Measurements from ENCODE around the gene TTC33.
"Not testable (repeated sequence)": the region's sequence is repeated elsewhere in the genome, so short reads cannot be mapped to it uniquely, and the experiment has no call there.

Gene TTC33

DNA sequence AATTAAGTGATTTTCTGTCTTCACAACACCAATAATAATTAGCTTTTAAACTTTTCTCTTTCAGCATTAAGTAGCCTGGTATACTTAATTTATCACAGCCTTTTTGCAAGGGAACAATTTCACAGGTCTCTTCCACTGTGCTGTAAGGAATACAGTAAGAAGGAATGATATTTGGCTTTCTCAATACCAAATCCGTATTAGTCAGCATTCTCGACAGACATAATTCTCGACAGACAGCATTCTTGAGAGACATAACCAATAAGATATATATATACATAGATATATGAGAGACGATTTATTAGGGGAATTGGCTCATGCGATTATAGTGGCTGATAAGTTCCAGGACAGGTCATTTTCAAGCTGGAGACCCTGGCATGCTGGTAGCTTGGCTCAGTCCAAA lies 24.4 kb upstream of the TTC33 start:
- DNase-seq (ENCODE audit: low read depth): no peak

DNA sequence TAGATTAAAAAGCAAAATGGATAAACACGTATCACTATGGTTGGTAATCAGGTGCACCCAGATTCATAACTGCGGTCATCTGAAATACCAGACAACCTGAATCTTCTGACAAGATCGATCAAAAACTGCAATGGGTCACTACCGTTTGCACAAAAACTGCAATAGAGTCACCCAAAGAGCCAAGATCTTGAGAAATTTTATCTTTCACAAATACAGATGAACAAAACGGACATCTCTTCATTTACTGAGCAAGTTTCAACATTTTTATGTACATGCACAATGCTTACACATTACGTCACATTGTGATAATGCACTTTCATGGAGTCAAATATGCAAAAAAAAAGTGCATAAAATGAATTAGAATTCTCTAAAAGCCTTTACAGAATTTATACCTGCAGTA lies 23.8 kb upstream of the TTC33 start:
- DNase-seq (ENCODE audit: low read depth): no peak

DNA sequence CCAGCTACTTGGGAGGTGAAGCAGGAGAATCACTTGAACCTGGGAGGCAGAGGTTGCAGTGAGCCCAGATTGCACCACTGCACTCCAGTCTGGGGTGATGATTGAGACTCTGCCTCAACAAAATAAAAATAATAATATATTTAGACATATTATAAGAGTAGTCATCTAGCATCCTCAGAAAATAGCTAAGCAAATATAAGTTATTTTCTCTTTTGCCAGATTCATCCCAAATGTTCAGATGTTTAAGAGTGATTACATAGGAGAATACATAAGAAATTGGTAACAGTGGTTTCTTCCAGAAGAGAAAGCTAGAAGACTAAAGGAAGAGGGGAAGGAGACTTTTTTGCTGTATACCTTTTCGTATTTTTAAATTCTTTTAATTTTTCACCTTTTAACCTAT lies 22.4 kb upstream of the TTC33 start:
- DNase-seq (ENCODE audit: low read depth): no peak

DNA sequence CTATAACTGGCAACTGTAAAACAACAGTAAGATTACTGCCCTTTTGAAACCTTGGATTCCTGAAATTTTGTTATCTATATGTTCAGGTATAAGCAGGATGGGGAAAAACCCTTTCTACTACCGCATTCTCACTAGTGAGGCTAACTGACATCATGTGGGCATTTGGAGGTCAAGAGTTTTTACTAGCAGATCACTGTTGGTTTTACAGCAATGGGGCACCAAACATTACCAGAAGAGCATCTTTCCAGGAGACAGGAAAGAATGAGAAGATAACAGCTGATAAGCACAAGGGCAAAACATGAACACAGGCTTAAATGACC lies 20.9 kb upstream of the TTC33 start:
- DNase-seq (ENCODE audit: low read depth): no peak

DNA sequence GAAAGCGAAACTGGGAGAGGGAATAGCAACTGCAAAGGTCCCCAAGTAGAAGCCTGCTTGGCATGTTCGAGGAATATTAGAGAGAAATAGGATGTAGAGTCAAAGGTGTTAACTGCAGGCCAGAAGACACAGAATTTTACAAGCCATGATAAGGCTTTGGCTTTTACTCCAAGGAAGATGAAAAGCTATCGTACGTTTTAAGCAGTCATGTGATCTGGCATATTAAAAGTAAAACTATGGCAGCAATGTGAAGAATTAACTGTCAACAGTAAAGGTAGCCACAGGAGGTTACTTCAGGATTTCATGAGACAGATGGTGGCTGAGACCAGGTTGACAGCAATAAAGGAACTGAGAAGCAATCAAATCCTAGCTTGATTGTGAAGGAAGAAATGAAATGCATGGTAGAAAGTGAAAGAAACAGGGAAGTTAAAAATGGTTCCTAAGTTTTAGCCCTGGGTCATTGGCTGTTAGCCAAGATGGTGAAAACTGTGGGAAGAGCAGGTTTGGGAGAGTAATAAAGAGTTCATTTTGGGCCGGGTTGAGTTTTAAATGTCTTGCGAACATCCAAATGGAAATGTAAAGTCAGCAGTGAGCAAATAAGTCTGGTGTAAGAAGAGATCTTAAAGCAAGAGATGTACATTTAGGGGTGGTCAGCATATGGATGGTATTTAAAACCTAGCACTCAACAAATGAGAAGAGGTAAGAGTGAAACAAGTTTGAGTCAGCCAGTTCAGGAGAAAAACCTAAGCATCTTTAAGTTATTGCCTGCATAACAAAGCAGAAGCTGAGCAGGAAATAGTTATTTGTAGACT lies 20.3 kb upstream of the TTC33 start:
- no peak for DNase-seq (ENCODE audit: low read depth)

DNA sequence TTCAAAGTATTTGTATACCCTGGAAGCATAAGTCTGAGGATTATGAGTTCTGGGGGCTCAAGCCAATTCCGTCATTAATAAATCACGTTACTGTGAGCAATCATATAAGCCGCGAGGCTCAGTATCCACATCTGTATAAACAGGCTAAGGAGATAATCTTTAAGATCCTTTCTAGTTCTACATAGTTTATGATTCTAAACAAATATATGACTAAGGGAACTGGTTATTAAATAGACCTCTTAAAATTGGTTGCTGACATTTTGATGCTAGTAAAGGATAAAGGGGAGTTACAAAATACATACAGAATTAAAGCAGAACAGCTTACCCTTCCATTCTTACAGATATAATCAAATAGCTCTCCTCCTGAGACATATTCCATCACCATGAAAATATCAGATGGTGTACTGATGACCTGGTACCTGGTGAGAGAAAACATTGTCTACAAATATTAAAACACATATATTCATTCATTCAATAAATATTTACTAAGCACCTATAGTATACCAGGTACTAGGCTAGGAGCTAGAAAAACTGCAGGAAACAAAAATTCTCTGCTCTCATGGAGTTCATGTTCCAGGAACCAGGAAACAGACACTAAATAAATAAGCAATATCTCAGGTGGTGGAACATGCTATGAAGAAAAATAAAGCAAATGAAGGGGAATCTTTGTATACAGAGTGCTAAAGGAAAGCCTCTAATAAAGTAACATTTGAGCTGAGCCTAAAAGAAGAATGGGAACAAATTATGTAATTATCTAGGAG lies 19.5 kb upstream of the TTC33 start:
- DNase-seq (ENCODE audit: low read depth): no peak

DNA sequence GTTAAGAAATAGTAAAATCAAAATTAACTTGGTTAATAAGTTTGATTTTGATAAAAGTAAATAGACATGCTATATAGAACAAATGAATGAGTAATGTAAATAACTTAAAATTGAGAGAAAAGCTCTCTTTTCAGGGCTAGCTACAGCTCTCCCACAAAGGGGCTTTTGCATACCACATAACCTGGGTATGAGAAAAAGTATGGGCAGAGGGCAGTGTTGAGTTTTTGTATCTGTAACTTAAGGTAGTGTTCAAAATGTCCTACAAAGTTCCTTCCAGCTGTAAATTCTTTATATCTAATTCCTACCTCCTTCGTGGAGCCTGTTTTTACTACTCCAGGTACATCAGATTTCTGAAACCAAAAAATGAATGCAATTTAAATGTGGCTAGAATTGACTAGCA lies 18.9 kb upstream of the TTC33 start:
- DNase-seq (ENCODE audit: low read depth): no peak

DNA sequence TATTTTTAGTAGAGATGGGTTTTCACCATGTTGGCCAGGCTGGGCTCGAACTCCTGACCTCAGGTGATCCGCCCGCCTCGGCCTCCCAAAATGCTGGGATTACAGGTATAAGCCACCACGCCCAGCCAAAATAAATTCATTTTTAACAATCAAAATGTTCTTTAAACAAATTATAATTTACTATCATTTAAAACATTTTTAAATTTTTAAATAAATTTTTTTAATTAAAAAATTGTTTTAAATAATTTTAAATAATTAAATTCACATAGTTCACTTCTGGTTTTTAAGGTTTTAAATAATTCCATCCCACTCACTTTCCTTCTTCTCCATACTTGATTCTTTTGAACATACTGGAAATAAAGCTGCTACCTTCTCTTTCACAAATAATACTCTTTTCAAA lies 15.0 kb upstream of the TTC33 start:
- DNase-seq (ENCODE audit: low read depth): no peak

DNA sequence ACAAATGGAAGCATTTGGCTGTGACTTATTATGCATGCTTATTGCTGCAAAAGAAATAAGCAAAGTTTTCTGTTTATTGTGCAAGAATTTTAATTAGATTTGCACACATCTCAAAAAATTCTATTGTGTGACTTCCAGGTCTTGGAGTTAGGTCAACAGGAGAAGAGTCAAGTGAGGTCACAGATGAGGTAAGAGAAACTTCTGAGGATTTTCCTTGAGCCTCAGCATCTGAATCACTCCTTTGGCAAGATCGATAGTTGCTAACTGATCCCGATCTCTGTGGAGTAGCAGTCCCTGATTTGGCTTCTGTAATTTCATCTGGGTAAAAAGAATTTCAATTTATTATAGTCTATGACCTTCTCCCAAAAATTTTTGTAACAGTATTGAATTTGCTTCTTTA lies 6.9 kb upstream of the TTC33 start:
- DNase-seq (ENCODE audit: low read depth): no peak

DNA sequence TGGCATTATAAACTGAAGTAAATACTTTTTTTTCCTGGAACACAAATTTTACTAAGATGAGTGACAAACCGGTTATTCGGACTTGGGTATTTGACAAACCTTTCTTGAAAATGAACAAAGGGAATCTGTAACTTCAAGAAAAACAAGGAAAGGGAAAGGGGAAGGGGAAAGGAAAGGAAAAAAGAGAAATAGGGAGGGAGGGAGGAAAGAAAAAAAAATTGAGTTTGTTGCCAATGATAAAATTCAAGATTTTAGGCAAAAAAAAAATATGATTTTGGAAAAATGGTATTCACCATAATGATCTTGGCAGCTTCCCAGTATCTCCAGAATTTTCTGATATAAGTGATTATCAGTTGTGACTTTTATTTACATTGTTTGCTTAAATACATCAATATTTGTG lies 1.6 kb upstream of the TTC33 start:
- no peak for DNase-seq (ENCODE audit: low read depth)

DNA sequence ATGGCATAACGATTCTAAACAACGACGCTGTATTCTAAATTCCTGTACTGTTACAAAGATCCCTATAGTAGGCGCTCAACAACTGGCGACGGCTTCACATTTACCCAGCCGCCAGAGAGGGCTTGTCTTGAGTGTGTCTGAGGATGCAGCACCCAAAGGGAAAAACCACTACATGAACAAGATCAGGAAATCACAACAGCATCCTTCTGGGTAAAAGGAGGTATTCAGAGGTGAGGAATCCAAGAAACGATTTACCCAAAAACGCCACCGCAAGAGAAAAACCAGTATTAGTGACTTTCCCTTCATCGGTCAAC lies 711 bp downstream of the TTC33 start:
- DNase-seq (ENCODE audit: low read depth): peak; percentile 47

DNA sequence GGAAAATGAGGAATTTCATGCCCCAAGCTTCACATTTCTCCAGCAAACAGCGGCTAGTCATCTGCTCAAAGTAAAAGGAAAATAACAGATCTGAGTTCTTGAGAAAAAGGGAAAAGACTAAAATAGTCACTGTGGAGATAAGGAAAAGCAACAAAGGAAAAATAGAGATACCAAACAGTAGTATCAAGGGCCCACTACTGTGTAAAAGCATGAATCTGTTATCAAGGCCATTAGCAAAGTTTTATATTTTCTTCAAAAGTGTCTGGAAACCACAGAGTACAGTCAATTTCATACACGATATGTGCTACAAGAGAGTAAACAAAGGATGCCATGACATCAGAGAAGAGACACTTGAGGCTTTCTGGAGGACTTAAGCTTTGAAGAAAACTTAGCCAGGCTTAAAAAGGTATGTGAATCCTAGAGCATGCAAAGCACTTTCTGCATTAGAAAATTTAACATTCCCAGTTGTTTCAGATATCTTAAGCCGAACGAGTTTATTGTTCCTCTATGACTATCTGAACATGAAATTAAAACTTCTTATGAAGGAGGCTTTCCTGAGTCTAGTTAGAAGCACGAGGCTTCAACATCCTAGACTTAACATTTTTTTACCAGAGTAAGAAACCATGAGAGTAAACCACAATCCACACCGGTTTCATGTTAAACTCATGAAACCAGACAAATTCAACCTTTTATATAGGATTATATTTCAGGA lies 1.2 kb downstream of the TTC33 start:
- DNase-seq (ENCODE audit: low read depth): no peak

DNA sequence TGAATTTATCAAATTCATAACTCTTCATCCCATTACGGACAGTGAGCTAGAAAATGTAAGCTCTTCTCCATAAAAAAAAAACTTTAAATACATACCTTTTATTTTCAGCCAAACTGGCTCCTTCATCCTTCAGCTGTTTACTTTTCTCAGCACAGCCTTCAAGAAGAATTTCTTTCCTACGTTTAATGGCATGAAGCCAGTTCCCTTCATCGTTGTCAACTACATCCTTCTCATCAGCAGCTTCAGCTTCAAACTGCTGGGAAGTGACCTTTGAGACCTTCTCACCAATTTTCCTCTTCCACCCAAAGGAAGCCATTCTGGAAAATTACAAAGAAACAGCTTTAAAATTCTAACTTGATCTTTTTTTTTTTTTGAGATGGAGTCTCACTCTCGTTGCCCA lies 9.1 kb downstream of the TTC33 start:
- no peak for DNase-seq (ENCODE audit: low read depth)

DNA sequence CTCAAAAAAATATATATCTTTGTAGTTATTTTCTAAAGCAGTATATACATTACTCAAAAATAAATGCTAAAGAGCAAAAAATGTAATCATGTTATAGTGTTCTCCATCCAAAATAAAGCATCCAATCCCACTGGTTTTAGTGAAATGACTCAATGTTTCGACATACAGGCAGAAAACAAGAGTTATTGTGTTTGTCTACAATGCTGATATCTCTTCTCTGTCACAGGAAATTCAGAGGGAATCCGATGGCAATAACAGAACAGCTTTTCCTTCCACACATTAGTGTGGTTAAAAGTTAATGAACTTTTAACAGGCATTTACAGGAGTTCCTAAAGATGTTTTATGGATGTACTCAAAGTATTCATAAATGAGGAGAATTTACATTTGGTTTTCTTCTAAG lies 12.0 kb downstream of the TTC33 start:
- no peak for DNase-seq (ENCODE audit: low read depth)

DNA sequence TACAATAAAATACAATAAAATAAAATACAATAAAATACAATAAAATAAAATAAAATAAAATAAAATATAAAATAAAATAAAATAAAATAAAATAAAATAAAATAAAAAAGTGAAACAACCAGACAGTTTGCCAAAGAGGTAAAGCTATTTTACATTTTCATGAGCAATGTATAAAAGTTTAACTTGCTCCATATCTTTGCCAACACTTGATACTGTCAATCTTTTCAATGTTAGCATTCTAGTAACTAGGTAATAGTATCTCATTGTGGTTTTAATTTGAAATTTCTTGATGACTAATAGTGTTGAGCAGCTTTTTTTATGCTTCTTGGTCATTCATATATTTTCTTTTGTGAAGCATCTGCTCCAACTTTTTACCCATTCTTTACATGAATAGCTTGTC lies 17.3 kb downstream of the TTC33 start:
- no peak for DNase-seq (ENCODE audit: low read depth)

DNA sequence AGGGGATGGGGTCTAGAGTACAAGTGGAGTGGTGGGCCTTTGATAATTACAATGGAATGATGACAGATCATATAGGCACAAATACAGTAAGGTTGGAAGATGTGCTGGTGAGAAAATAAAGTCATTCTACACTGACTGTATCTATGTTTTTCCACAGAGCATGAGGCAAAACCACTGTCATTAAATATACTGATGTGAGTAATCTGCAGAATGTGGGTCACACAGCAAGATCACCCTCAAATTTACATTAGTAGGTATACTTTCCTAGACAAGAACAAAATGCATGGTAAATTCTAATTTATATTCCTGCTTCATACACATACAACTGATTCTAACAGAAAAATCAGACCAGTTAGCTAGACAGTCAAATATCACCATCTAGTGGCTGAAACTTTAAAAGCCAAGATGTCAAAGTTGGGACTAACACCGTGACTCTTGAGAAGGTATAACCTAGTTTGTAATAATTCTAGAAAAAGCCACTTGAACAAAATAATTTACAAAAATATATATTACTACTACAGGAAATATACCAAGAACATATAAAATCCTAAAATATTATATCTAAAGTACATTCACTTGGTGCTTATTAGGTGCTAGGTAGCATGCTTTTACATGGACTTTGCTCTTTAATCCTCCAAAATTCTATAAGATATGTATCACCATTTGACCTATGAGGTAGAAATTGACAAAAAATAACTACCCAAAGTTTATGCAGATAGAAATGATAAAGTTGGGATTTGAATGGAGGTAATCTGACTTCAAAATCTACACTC lies 19.5 kb downstream of the TTC33 start:
- DNase-seq (ENCODE audit: low read depth): no peak

DNA sequence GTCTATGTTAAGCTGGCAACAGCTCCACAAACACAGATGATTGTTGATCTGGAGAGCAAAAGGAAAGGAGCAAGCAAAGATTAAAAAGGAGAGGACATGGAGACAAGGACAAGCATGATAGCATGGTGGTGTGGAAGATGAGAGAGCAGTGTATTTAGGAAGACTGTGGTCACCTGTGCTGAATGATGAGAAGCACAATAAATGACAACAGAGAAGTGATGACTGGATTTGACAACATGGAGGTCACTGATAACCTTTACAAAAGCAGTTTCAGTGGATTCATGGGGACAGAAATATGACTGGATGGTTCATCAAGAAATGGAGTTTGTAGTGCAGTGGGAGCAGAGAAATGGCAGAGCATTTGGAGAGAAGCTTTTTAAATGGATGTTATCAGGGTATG lies 20.2 kb downstream of the TTC33 start:
- no peak for DNase-seq (ENCODE audit: low read depth)

DNA sequence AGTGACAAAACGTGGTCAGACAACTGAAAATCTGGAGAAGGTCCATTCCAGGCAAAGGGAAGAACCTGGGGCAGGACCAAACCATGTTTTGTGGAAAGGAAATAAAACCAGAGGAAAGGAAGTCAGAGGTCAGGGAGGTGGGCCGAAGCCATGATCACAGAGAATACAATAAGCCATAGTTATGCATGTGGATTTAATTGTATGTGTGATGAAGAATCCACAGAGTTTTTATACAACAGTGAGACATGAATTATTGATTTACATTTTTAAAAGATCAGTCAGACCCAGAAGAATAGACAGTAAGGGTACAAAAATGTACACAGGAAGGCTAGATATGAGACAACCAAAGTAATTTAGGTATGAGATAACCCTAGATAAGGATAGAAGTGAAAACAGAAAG lies 20.8 kb downstream of the TTC33 start:
- DNase-seq (ENCODE audit: low read depth): no peak

DNA sequence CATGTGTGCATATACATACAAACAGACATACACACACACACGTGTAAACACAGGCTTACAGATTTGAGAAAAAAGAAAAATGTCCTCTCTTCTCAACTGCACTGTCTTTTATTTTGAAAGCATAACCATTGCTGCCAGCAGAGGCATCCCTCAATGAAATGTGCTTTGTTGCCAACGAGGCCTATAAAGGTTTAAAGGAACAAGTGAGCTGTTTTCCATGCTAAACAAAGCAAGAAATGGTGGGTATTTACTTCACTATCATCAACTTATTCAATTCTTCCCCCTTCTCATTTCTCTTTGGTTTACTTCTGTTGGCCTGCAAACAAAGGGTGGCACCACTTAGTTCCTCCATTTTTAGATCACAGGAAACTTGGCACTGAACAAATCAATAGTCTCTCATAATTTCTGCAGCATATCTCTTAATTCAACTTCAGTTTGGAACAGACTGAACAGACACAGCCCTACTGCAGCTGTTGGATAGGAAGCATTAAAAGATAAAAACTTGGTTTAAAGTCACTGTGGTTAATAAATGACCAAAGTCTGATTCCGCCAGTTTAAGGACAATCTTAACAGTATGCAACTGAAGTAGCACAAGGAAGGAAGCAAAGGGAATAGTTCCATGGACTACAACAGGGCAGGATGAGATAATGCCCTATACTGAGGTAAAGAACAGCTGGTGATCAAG lies 21.7 kb downstream of the TTC33 start:
- DNase-seq (ENCODE audit: low read depth): no peak

DNA sequence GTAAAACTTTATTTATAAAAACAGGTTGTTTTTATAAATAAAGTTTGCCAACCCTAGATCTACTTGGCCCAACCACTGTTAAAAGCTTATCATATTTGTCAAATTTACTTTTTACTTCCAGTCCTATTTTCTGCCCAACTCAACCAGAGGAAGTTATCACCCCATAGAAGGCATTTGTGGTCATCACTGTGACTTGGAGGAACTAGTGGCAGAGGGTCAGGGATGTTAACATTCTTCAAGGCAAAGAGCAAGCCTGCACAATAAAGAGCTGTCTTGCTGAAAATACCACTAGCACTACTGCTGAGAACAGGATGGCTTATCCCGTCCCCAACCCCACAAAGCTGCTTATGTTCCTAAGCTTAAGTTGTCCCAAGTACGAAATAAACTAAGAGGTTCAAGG lies 22.3 kb downstream of the TTC33 start:
- DNase-seq (ENCODE audit: low read depth): no peak

DNA sequence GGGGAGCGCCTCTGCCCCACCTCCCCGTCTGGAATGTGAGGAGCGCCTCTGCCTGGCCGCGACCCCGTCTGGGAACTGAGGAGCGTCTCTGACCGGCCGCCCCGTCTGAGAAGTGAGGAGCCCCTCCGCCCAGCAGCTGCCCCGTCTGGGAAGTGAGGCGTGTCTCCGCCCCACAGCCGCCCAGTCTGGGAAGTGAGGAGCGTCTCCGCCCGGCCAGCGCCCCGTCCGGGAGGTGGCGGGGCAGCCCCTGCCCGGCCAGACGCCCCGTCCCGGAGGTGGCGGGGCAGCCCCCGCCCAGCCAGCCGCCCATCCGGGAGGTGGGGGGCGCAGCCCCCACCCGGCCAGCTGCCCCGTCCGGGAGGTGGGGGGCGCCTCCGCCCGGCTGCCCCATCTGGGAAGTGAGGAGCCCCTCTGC lies 33.3 kb downstream of the TTC33 start:
- DNase-seq (ENCODE audit: low read depth): not testable (repeated sequence)

DNA sequence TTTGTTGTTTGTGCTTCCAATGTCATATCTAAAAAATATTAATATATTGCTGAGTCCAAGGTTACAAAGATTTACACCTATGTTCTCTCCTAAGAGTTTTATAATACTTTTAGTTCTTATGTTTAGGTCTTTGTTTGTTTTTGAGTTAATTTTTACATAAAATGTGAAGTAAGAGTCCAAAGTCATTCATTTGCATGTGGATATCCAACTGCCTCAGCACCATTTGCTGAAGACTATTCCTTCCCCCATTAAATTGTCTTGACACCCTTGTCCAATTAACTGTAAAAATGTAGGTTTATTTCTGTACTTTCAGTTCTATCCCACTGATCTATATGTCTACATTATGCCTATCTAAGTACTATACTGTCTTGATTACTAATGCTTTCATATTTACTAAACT lies 35.7 kb downstream of the TTC33 start:
- no peak for DNase-seq (ENCODE audit: low read depth)

All from T-helper 22 cell (primary cell).